Measurements from ENCODE around the gene CILP2. TPM values are rescaled to one million over a fixed set of nuclear protein-coding genes. Genes with fewer than 3 reads are reported as not detected.
A peak's percentile ranks its signal among the peaks of the same experiment; 100 is the strongest.

CILP2 gene
- polyA plus RNA-seq, 1 donor: 0.09 TPM

- Histone ChIP-seq H3K4me3 (ENCODE audit: low read length) (no peak overlapping the region), H3K27ac (ENCODE audit: low read length) (no peak overlapping the region), H3K27me3 (ENCODE audit: control insufficient read depth, insufficient read depth, low read length) (no peaks in the 10 kb centered on the region), H3K36me3 (ENCODE audit: control insufficient read depth, insufficient read depth, low read length) (no peaks in the 10 kb centered on the region), H3K4me1 (ENCODE audit: control insufficient read depth, insufficient read depth, low read length) (no peaks in the 10 kb centered on the region), H3K9me3 (ENCODE audit: control insufficient read depth, low read depth, low read length) (no peaks in the 10 kb centered on the region)
- no CpG with 5 or more reads among the region's 11 CpGs for WGBS (ENCODE audit: insufficient coverage, low lambda C conversion rate)
- DNase-seq: no peak
Observed at GRCh38 chr19:19571071-19571786, 33.2 kb downstream of the CILP2 start.

DNA sequence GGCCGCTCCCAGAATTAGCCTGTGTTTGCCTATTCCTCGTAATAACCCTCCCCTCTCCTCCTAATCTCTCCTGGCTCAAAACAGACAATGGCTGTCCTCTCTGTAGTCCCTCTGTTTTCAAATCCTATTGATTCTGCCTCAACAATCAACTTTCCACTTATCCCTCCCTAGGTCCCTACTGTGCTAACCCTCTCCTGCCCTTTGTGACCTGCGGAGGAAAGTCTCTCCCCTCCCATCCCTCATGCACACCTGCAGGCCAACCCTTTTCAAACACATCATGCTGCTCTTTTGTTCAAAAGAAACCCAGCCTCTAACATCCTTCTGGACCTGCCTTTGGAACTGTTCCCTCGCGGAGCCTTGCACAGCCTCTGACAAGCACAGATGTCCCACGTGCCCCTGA lies 37.3 kb downstream of the CILP2 start:
- no peaks in the 10 kb centered on the region for H3K36me3 ChIP-seq (ENCODE audit: control insufficient read depth, insufficient read depth, low read length)
- H3K4me3 ChIP-seq (ENCODE audit: low read length): no peak overlapping the region
- H3K9me3 ChIP-seq (ENCODE audit: control insufficient read depth, low read depth, low read length): no peaks in the 10 kb centered on the region
- no peaks in the 10 kb centered on the region for H3K27me3 ChIP-seq (ENCODE audit: control insufficient read depth, insufficient read depth, low read length)
- no peak overlapping the region for H3K27ac ChIP-seq (ENCODE audit: low read length)
- DNase-seq: no peak
- WGBS (ENCODE audit: insufficient coverage, low lambda C conversion rate): 80% methylated on average over 1 of the region's 6 CpGs
- peaks cover 5% of the 10 kb centered on the region for H3K4me1 ChIP-seq (ENCODE audit: control insufficient read depth, insufficient read depth, low read length)

- Histone ChIP-seq H3K36me3 (ENCODE audit: control insufficient read depth, insufficient read depth, low read length) (no peaks in the 10 kb centered on the region), H3K9me3 (ENCODE audit: control insufficient read depth, low read depth, low read length) (no peaks in the 10 kb centered on the region), H3K4me1 (ENCODE audit: control insufficient read depth, insufficient read depth, low read length) (peaks cover 5% of the 10 kb centered on the region), H3K27ac (ENCODE audit: low read length) (no peak overlapping the region), H3K4me3 (ENCODE audit: low read length) (no peak overlapping the region), H3K27me3 (ENCODE audit: control insufficient read depth, insufficient read depth, low read length) (no peaks in the 10 kb centered on the region)
- DNase-seq: no peak
- 80% methylated on average over 1 of the region's 6 CpGs for WGBS (ENCODE audit: insufficient coverage, low lambda C conversion rate)
Observed at GRCh38 chr19:19578252-19578651, 40.2 kb downstream of the CILP2 start.

- no peaks in the 10 kb centered on the region for H3K36me3 ChIP-seq (ENCODE audit: control insufficient read depth, insufficient read depth, low read length)
- H3K27me3 ChIP-seq (ENCODE audit: control insufficient read depth, insufficient read depth, low read length): no peaks in the 10 kb centered on the region
- no peak for DNase-seq
- no peak overlapping the region for H3K27ac ChIP-seq (ENCODE audit: low read length)
- H3K9me3 ChIP-seq (ENCODE audit: control insufficient read depth, low read depth, low read length): no peaks in the 10 kb centered on the region
- no CpG with 5 or more reads among the region's 25 CpGs for WGBS (ENCODE audit: insufficient coverage, low lambda C conversion rate)
- H3K4me1 ChIP-seq (ENCODE audit: control insufficient read depth, insufficient read depth, low read length): peaks cover 5% of the 10 kb centered on the region
- no peak overlapping the region for H3K4me3 ChIP-seq (ENCODE audit: low read length)
Observed at GRCh38 chr19:19579533-19580361, 41.7 kb downstream of the CILP2 start.

GRCh38 chr19:19580418-19580817 lies 42.4 kb downstream of the CILP2 start:
- Histone ChIP-seq H3K27ac (ENCODE audit: low read length) (no peak overlapping the region), H3K4me3 (ENCODE audit: low read length) (no peak overlapping the region), H3K27me3 (ENCODE audit: control insufficient read depth, insufficient read depth, low read length) (no peaks in the 10 kb centered on the region), H3K36me3 (ENCODE audit: control insufficient read depth, insufficient read depth, low read length) (no peaks in the 10 kb centered on the region), H3K9me3 (ENCODE audit: control insufficient read depth, low read depth, low read length) (no peaks in the 10 kb centered on the region), H3K4me1 (ENCODE audit: control insufficient read depth, insufficient read depth, low read length) (peaks cover 5% of the 10 kb centered on the region)
- WGBS (ENCODE audit: insufficient coverage, low lambda C conversion rate): no CpG with 5 or more reads among the region's 4 CpGs
- peak in 1 of 2 donors; percentile 60 for DNase-seq

DNA sequence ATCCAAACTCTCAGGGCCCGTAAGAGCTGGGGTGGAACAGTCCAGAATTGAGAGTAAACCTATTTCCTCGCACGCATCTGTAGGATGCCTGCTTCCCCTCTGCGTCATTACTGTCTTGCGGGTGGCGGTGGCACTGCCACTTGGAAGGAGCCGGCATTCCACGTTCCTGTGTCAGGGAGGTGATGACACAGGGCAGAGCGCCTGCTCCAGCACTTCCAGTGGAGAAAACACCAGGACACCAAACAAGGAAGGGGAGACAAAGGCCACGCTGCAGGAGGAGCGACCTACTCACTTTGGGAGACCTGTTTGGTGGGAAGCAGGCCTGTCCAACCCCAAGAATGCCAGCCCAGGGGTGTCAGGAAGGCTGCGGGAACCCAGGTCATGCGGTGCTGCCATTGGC lies 43.3 kb downstream of the CILP2 start:
- no peaks in the 10 kb centered on the region for H3K27me3 ChIP-seq (ENCODE audit: control insufficient read depth, insufficient read depth, low read length)
- H3K9me3 ChIP-seq (ENCODE audit: control insufficient read depth, low read depth, low read length): no peaks in the 10 kb centered on the region
- no CpG with 5 or more reads among the region's 13 CpGs for WGBS (ENCODE audit: insufficient coverage, low lambda C conversion rate)
- H3K4me1 ChIP-seq (ENCODE audit: control insufficient read depth, insufficient read depth, low read length): peaks cover 5% of the 10 kb centered on the region
- H3K36me3 ChIP-seq (ENCODE audit: control insufficient read depth, insufficient read depth, low read length): no peaks in the 10 kb centered on the region
- H3K27ac ChIP-seq (ENCODE audit: low read length): no peak overlapping the region
- no peak overlapping the region for H3K4me3 ChIP-seq (ENCODE audit: low read length)
- DNase-seq: no peak

DNA sequence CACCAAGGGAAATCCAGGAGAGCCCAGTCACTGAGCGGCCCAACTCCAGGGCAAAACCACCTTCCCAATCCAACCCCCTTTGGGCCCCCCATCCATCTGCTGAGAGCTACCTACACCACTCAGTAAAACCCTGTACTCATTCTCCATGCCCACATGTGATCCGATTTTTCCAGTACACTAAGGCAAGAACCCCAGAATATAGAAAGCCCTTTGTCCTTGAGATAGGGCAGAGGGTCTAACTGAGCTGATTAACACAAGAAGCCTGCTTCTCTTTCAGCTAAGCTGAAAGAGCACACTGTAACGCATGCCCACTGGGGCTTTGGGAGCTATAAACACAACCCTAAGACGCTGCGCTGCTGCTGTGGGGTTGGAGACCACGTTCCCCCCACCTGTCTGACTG lies 44.4 kb downstream of the CILP2 start:
- DNase-seq: no peak
- Histone ChIP-seq H3K27ac (ENCODE audit: low read length) (no peak overlapping the region), H3K36me3 (ENCODE audit: control insufficient read depth, insufficient read depth, low read length) (no peaks in the 10 kb centered on the region), H3K4me1 (ENCODE audit: control insufficient read depth, insufficient read depth, low read length) (peaks cover 5% of the 10 kb centered on the region), H3K27me3 (ENCODE audit: control insufficient read depth, insufficient read depth, low read length) (no peaks in the 10 kb centered on the region), H3K4me3 (ENCODE audit: low read length) (no peak overlapping the region), H3K9me3 (ENCODE audit: control insufficient read depth, low read depth, low read length) (no peaks in the 10 kb centered on the region)
- no CpG with 5 or more reads among the region's 6 CpGs for WGBS (ENCODE audit: insufficient coverage, low lambda C conversion rate)

GRCh38 chr19:19584356-19584755 lies 46.3 kb downstream of the CILP2 start:
- no CpG with 5 or more reads among the region's 6 CpGs for WGBS (ENCODE audit: insufficient coverage, low lambda C conversion rate)
- Histone ChIP-seq H3K9me3 (ENCODE audit: control insufficient read depth, low read depth, low read length) (no peaks in the 10 kb centered on the region), H3K4me3 (ENCODE audit: low read length) (no peak overlapping the region), H3K36me3 (ENCODE audit: control insufficient read depth, insufficient read depth, low read length) (no peaks in the 10 kb centered on the region), H3K4me1 (ENCODE audit: control insufficient read depth, insufficient read depth, low read length) (peaks cover 5% of the 10 kb centered on the region), H3K27ac (ENCODE audit: low read length) (no peak overlapping the region), H3K27me3 (ENCODE audit: control insufficient read depth, insufficient read depth, low read length) (no peaks in the 10 kb centered on the region)
- no peak for DNase-seq

DNA sequence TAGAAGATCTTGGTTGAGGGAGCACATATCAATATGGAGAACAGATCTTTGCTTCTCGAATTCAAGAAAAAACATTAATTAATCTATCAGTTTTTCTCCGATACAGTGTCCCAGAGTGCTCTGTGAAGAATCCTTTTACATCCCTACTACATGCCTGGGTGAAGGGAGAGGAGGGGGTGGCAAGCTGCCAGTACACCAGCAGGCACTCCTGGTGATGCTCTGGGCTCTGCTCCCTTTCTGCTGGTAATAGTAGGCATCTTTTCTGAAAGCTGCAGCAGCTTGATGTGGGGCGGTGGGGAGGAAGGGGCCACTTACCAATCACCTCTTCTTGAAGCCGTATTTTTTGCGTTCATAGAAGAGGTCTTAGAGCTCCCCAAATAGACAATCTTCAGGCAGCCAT lies 49.7 kb downstream of the CILP2 start:
- peaks cover 3% of the 10 kb centered on the region for H3K4me1 ChIP-seq (ENCODE audit: control insufficient read depth, insufficient read depth, low read length)
- H3K9me3 ChIP-seq (ENCODE audit: control insufficient read depth, low read depth, low read length): no peaks in the 10 kb centered on the region
- H3K27me3 ChIP-seq (ENCODE audit: control insufficient read depth, insufficient read depth, low read length): no peaks in the 10 kb centered on the region
- no peak for DNase-seq
- H3K4me3 ChIP-seq (ENCODE audit: low read length): no peak overlapping the region
- H3K27ac ChIP-seq (ENCODE audit: low read length): no peak overlapping the region
- H3K36me3 ChIP-seq (ENCODE audit: control insufficient read depth, insufficient read depth, low read length): no peaks in the 10 kb centered on the region
- WGBS (ENCODE audit: insufficient coverage, low lambda C conversion rate): 100% methylated on average over 2 of the region's 5 CpGs

- Histone ChIP-seq H3K4me1 (ENCODE audit: control insufficient read depth, insufficient read depth, low read length) (peaks cover 3% of the 10 kb centered on the region), H3K4me3 (ENCODE audit: low read length) (no peak overlapping the region), H3K36me3 (ENCODE audit: control insufficient read depth, insufficient read depth, low read length) (no peaks in the 10 kb centered on the region), H3K27ac (ENCODE audit: low read length) (no peak overlapping the region), H3K27me3 (ENCODE audit: control insufficient read depth, insufficient read depth, low read length) (no peaks in the 10 kb centered on the region), H3K9me3 (ENCODE audit: control insufficient read depth, low read depth, low read length) (no peaks in the 10 kb centered on the region)
- WGBS (ENCODE audit: insufficient coverage, low lambda C conversion rate): no CpG with 5 or more reads among the region's 2 CpGs
- no peak for DNase-seq
Observed at GRCh38 chr19:19588546-19588945, 50.5 kb downstream of the CILP2 start.
